GM19351 (cell line): Measurements from ENCODE around the gene CCDC120.

ENCODE experiments used
- ATAC-seq: cut with Tn5 transposase; IDR thresholded peaks from one replicate; pipeline ENCODE4 v1.9.1; 2021; ENCODE audit warnings: mild to moderate bottlenecking, moderate library complexity; ENCODE audit not compliant: unreplicated experiment

CCDC120 gene

GRCh38 chrX:49100704-49101628, 42.2 kb downstream of the CCDC120 start:
- ATAC-seq: peak; percentile 93

GRCh38 chrX:49101629-49101984, 42.8 kb downstream of the CCDC120 start:
- ATAC-seq: no peak

GRCh38 chrX:49102190-49102589, 43.4 kb downstream of the CCDC120 start:
- ATAC-seq: no peak

- ATAC-seq: no peak
These were observed 44.8 kb downstream of the CCDC120 start for GRCh38 chrX:49103637-49104036.

GRCh38 chrX:49106296-49106695, 47.5 kb downstream of the CCDC120 start:
- ATAC-seq: no peak

GRCh38 chrX:49106930-49107329, 48.1 kb downstream of the CCDC120 start:
- no peak for ATAC-seq

- ATAC-seq: no peak
These were observed 49.8 kb downstream of the CCDC120 start for GRCh38 chrX:49108641-49109040.

GRCh38 chrX:49110417-49110816, 51.6 kb downstream of the CCDC120 start:
- ATAC-seq: no peak

- ATAC-seq: no peak
These were observed 53.0 kb downstream of the CCDC120 start for GRCh38 chrX:49111791-49112190.

- ATAC-seq: no peak
These were observed 57.3 kb downstream of the CCDC120 start for GRCh38 chrX:49116076-49116475.

- ATAC-seq: no peak
These were observed 57.9 kb downstream of the CCDC120 start for GRCh38 chrX:49116716-49117115.

GRCh38 chrX:49117581-49117980, 58.8 kb downstream of the CCDC120 start:
- no peak for ATAC-seq
